ENCODE measurements around the gene FAM83F.
A peak's percentile ranks its signal among the peaks of the same experiment; 100 is the strongest.

Gene FAM83F

DNA sequence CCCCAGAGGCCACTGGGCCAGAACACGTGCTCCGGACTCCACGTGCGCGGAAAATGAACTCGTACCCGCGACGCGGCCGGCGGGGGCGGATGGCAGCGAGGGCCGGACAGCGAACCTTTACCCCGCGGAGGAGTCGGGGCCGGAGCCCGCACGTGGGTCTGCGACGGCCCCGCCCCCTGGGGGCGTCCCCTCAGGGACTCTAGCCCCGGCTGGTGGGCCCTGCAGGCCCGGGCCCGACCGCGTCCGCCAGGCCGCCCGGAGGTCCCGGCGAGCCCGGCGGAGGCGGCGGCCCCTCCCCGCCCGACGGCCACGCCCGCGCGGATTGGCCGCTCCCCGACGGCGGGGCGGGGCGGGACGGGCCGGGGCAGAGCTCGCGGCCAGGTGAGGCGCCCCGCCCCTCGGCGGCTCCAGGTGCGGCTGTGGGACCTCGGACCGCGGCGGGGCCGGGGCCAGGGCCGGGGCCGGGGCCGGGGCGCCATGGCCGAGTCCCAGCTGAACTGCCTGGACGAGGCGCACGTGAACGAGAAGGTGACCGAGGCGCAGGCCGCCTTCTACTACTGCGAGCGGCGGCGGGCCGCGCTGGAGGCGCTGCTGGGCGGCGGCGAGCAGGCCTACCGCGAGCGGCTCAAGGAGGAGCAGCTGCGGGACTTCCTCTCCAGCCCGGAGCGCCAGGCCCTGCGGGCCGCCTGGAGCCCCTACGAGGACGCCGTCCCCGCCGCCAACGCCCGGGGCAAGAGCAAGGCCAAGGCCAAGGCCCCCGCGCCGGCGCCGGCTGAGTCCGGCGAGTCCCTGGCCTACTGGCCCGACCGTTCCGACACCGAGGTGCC lies at the start of gene FAM83F:
FAM83F (plus strand) TSS at position 389 of the 827 bp plus-strand sequence; CDS start at position 478, 89 bp downstream.
- DNase-seq: peak; percentile 36

DNA sequence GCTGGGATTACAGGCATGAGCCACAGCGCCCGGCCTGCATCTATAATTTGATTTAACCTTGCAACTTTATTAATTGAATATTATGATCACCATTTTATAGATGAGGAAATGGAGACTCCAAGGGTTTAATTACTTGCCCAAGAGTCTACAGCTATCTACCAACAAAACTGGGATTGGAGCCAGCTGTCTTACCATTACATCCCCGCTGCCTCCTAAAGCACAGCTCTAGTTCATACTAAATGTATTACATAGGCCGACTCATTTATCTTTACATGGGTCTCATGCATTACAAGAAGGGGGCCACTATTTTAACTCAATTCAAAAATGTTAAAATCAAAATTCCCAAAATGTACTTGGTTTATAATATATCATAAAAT lies 48.6 kb upstream of the FAM83F start:
- no peak for DNase-seq

DNA sequence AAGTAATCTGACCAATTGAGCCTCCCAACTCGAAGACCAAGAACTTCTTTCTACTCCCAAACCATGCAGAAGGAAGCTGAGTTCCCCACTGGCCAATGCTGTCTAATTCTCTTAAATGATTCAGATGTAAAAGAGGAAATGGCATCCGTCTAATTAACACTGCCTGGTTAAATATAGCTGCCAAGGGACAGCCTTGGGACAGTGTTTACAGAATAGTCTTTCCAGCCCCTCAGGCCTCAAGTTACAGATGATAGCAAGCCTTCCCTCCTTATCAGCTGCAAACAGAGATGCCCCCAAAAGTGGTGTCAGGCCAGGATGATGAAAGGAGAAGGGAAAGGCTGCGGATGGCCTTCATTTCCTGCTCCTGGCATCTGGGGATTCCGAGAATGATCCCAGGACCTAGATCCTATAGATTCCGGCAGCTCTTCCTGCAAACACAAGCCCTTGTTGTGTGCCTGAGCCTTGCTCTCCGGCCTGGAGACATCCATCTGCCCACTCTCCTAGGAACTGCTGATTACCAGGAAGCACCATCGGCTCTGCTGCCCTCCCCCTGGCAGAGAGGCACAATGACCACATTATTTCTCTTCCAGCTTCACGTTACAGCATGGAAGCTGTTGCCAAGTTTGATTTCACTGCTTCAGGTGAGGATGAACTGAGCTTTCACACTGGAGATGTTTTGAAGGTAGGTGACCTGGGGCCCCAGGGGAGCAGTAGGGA lies 48.1 kb upstream of the FAM83F start:
- DNase-seq: no peak

DNA sequence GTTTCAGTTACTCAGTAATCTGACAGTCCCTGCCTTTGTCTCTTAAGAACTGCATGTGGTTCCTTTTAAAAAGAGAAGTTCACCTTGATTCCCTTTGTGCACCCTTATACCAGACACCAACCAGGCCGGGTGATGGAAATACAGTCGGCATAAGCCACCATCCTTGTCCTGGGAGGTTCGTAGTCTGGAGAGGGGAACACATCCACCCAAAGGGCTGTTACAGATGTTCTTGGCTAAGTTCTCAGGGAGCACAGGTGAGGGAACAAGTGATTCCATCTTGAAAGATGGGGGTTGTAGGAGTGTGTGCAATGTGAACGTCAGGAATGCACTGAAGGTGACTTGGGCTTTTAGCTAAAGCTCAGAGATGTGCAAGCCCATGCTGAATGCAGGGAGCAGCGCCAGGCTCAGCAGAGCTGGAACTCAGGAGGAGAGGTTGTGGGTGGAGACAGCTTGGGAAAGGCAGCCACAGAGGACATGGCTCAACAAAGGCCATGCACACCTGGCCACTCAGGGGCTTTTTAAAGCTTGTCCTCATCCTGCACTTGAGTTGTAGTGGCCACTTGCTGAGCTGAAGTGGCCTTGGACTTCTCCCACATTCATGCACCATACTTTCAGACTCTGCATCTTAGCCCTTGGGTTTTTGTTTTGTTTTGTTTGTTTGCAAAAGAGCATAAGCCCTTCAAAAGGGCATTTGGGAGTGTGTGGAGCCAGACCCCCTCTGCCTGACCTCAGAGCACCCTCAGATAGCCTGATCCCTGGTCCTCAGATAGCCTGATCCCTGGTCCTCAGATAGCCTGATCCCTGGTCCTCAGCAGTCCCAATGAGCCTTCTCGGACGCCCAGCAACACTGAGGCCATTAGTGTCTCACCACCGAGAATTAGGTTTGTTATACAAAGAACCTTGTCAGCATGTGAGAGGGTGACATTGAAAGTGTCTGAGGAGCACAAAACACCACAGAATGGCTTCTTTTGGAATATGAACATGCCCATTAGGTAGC lies 47.2 kb upstream of the FAM83F start:
- no peak for DNase-seq

DNA sequence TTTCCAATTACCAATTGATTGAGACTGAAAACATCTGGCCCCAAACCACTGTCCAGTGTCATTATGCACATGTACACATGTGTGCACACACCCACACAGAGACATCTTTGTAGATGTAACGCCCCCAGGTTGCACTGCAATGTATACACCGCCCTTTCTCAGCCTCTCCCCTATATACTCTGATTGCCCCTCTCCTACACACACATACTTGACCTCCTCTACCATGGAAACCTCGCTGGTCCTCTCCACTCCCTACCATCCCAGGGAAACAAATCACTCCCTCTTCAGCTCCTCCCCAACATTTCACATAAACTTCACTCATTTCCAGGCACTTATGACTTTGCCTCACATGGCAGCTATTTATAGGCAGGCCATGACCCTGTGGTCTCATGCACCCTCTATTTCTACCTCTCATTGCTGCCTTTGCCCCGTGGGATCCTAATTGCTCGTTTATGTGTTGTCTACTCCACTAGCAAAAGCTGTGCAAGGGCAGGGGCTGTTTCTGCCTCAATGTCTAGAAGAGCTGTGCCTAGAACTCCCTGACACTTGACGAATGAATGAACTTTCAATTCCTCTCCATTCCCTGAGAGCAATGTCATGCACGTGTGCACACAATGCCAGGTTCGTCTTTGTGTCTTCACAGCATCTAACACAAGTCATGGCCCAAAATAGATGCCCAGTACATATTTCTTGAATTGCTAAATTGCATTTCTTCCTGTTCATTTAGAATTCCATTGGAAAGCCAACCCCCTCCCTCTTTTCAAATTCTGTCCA lies 44.6 kb upstream of the FAM83F start:
- no peak for DNase-seq

DNA sequence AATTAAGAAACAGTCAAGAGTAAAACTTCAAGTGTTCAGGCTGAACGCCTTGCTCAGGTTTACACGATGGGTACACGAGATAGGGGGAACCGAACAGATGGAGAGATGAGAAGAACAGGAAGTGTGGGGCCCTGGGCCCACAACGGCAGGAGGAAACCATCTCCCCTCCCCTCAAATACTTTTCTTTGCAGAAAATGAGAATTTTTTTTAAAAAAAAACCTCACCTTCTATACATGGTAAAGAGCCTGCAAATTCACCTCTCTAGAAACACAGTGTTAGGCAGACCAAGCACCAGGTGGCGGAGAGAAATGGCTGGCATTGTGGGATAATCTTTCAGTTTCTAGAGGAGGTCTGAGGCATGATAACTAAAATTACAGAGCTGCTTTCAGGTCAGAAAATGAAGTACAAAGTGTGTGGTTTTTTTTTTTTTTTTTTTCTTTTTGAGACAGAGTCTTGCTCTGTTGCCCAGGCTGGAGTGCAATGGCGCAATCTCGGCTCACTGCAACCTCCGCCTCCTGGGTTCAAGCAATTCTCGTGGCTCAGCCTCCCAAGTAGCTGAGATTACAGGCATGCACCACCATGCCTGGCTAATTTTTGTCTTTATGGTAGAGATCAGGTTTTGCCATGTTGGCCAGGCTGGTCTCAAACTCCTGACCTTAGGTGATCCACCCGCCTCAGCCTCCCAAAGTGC lies 43.0 kb upstream of the FAM83F start:
- DNase-seq: peak; percentile 38

DNA sequence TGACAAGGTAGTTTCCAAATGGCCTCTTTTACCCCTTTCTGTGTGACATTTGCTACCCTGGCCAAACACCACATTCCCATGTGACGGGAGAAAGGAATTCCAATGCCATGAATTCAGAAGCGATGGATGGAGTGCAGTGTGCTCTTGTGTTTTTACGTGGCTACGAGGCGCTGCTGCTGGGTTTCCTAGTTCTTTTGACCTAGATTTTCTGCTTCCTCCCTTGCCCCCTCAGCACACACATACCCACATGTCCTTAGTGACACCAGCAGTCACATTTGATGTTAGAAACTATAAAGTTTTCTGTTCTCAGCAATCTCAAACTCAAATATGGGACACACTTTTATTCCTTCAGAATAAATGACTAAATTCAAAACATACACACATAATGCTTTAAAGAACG lies 42.4 kb upstream of the FAM83F start:
- DNase-seq: no peak

DNA sequence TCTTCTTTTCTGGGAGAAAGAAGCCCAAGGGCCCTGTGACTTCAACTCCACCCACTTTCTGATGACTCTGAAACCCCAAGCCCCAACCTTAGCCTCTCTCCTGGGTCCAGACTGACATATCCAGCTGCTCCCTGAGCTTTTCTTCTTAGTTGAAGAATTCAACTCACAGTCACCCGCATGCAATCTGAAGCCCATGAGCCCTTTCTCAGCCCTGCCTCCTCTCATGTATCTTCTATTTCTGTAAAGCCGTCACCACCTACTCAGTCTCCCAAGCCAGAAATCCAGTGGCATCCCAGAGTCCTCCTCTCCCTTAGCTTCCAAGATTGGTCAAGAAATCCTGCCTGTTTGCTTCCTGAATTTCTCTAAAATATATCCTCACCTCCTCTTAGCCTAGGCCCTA lies 41.7 kb upstream of the FAM83F start:
- DNase-seq: no peak

DNA sequence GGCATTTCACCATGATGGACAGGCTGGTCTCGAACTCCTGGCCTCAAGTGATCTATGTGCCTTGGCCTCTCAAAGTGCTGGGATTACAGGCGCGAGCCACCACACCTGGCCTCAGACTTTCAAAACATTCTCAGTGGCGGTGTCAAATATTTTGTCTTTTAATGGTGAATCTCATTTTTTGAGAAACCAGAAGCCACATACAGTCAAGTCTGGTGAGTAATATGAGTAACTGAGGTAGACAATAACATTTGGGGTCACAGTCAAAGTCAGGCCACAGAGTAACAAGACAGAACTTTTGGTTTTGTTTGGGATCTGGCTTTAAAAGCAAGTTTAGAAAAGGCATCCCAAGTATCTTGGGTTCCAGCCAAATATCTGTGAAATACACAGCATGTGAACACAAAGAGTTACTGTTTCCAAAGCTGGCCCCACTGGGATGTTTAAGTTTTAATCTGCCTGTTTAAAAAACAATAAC lies 40.1 kb upstream of the FAM83F start:
- DNase-seq: peak; percentile 46

DNA sequence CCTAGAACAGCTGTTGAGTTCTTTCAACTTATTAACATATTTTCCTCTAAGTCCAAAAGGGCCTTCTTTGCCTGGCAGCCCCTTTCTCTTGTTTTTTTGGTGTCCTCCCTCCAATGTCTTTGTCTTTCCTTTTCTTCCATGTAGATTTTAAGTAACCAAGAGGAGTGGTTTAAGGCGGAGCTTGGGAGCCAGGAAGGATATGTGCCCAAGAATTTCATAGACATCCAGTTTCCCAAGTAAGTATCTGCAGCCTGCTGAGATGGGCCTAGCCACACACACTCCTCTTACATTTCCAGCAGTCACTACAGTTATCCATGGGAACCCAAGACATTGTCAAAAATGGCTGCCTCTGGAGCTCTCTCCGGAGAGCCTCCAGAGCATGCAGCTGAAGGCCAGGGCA lies 39.1 kb upstream of the FAM83F start:
- no peak for DNase-seq

DNA sequence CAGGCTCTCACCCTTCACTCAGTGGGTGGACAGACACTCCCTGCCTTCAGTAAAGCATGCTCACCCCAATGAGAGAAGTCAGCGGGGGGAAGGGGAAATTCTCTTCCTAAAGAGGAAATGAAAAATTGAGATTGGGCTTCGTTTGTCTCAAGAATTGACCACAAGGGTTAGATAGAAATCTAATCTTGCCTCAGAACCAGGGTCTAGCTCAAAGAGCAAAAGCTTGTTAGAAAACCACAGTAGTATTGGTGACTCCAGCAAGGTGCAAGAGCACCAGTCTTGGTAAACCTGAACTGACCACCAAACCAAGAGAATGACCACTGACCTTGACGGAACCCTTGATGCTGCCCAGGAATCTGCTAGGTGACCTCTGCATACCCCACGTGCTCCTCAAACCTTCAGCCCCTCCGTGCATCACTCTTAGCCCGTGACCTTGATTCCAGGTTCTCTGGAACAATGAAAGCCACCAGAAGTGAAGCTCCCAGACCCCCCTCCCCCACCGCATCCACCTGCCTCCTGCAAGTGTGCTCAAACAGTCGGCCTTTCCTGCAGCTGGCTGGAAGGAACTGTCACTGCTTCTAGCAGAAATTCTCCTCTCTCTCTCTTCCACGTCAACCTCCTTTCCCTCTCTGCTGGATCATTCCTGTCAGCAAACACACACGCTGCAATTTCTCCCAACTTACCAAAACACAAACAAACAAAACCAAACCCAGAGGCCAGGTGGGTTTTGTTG lies 37.7 kb upstream of the FAM83F start:
- no peak for DNase-seq

DNA sequence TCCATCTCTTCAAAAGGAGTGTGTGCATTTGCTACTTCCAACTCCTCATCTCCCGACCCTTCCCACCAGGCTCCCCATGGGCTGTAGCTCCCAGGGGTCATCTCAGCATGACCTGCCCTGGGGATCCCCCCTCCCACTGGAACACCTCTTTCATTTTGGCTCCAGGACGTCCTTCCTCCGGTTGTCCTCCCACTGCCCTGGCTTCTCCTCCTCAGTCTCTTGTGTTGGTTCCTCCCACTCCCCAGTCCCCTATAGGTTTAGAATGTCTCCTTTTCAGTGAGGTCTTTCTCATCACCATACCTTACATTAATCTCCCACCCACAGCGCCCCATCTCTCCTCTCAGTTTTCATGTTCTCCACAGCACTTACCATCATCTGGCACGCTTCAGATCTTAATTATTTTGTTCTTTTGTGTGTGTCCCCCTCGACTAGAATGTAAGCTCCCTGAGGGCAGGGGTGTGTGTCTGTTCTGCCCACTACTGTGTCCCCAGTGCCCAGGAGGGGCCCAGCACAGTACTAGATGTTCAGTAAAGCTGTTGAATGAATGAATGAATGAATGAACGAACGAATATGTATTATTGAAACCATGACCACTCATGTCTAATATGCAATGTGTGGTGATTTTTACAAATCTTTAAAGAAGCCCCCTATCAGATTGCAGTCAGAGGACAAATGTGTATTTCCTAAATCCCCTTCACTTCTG lies 36.6 kb upstream of the FAM83F start:
- no peak for DNase-seq

DNA sequence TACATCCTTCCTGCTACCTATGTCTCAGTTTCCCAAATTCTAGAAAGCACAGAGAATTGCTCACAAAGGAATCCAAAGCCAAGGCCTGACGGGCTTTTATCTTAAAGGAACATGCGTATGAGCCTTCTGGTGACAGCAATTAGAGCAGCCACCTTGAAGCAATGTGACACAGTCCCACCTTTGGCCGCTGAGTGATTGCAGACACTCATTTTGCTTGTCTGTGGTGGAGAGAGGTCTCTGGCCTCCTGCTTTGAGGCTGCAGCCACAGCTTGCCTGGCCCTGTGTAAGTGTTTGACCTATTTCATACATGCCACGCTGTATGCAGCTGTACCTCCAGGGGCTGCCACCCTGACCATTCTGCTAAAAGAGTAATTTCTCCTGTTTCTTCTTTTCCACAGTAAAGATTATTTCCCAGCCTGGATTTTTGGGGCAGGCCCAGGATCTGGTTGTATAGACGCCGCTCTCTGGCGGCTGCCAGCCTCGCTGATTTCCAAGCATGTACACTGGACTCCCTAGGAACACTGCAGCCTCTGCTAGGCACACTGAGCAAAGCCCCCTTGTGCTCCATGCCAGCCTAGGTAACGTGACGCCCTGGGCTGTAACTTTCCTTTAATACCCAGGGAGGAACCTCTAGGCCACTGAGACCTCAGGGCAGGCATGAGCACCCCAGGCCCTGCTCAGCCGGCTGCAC lies 35.7 kb upstream of the FAM83F start:
- no peak for DNase-seq

DNA sequence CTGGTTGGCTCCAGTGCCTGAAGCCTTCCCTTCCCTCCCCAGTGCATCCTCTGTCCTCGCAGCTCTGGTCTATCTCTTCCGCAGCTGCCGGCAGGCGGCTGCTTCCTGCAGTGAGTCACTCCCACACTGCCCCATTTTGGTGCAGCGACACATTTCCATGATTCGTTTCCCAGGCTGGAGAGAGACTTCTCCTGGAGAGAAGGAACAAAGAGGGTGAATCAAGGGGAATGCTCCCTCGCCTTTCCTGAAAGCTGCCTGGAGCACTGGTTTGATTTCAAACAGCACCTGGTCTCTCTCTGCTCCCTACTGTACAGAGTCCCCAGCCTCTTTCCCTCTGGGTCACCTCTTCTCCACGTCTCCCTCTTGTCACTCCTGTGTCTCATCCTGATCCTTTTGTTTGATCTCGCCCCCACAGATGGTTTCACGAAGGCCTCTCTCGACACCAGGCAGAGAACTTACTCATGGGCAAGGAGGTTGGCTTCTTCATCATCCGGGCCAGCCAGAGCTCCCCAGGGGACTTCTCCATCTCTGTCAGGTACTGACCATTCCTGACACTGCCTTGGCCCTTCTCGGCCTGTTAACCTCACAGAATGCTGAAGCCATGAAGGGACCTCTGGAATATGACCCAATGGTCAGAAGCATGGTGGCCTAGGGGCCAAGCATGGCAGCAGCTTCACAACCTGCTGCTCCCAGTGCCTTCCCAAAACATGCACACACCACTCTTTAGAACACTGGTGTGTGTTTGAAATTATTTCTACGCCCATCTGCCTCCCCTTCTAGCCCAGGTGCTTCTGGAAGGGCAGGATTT lies 34.9 kb upstream of the FAM83F start, which contains the start of gene TMA7B:
TMA7B (plus strand) TSS at position 758 of the 808 bp plus-strand sequence. CDS start 3,978 bp downstream, outside the sequence.
- DNase-seq: peak; percentile 43

DNA sequence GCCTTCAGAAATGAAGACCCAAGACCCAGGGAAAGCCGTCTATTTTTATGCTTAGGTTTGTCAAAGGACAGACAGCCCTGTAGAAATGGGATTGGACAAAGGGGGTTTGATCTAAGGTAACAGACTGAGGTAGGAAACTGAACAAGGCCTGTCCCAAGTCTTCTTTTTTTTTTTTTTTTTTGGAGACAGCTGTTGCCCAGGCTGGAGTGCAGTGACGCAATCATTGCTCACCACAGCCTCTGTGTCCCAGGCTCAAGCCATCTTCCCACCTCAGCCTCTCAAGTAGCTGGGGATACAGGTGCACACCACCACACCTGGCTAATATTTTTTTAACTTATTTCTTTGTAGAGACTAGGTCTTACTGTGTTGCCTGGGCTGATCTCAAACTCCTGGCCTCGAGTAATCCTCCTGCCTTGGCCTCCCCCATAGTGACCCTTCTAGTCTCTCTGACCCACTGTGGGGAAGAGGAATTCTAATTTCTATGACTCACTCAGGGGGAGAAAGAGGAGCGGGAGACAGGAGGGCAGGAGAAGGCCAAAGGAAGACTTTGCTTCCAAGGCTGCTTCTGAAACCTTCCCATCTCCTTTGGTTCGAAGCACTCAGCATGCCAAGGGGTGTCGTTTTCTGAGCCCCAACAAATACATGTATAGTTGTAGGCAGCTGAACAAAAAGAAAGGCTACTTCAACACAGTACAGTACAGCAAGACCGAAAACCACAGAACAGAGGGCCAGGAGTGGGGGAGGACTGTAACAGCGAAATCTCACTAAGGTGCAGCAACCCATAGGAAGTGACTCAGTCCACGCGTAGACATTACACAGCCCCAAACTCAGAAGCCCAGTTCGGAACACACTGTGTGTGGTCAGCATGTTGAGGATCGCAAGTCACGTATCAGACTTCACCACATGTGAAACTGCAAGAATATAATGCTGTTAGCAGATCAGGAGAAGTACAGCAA lies 33.7 kb upstream of the FAM83F start:
- DNase-seq: peak; percentile 82

DNA sequence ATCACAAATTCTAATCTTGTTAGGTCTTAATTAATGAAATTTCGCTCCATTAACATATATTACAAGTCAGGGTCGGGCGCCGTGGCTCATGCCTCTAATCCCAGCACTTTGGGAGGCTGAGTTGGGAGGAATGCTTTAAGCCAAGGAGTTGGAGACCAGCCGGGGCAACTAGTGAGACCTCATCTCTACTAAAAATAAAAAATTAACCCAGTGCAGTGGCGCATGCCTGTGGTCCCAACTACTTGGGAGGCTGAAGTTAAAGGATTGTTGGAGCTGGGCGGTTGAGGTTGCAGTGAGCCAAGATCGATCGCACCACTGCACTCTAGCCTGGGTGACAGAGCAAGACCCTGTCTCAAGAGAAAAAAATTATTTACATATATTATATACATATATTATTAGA lies 32.7 kb upstream of the FAM83F start:
- no peak for DNase-seq

DNA sequence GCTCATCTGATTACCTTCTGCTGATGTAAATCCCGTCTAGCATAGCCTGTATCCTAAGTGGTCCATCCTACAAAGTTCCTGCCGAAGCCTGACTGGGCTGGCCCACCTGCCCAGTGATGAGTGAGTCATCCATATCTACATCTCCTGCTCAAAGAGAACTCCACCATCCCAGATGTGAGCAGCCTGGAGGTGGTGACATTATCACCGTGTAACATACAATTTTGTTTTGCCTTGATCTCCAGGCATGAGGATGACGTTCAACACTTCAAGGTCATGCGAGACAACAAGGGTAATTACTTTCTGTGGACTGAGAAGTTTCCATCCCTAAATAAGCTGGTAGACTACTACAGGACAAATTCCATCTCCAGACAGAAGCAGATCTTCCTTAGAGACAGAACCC lies 29.0 kb upstream of the FAM83F start:
- DNase-seq: no peak
